HepG2 (cell line): ENCODE measurements around the gene ACOT9. TPM values are rescaled to one million over a fixed set of nuclear protein-coding genes. Genes with fewer than 3 reads are reported as not detected.

ENCODE experiments used
- ARNT2 ChIP-seq: sonication (generic); formaldehyde crosslinking; IDR thresholded peaks from 2 replicates; pipeline ENCODE4 v1.8.0; 2022; ENCODE audit warnings: mild to moderate bottlenecking, low read depth, missing genetic modification reagents, moderate library complexity
- ATF1 ChIP-seq: IDR thresholded peaks from 2 replicates; pipeline ENCODE4 v1.6.1; 2016; ENCODE audit warnings: mild to moderate bottlenecking, control low read depth
- CHCHD3 ChIP-seq: sonication (generic); formaldehyde crosslinking; IDR thresholded peaks from 2 replicates; pipeline ENCODE4 v1.8.0; 2022; ENCODE audit warnings: mild to moderate bottlenecking, missing genetic modification reagents, moderate library complexity
- CREB3 ChIP-seq: sonication (generic); formaldehyde crosslinking; IDR thresholded peaks from 2 replicates; pipeline ENCODE4 v1.5.0; 2020; ENCODE audit warnings: missing genetic modification reagents
- CTCF ChIP-seq: sonication (generic); formaldehyde crosslinking; IDR thresholded peaks from 2 replicates; pipeline ENCODE4 v1.5.0; 2020; ENCODE audit warnings: mild to moderate bottlenecking, missing genetic modification reagents, moderate library complexity
- DMAP1 ChIP-seq: IDR thresholded peaks from 2 replicates; pipeline ENCODE4 v1.6.1; 2016
- FOXO1 ChIP-seq: sonication (generic); formaldehyde crosslinking; IDR thresholded peaks from 2 replicates; pipeline ENCODE4 v1.4.0; 2020; ENCODE audit warnings: missing genetic modification reagents
- GTF2F1 ChIP-seq: fragments of 150-350 bp; IDR thresholded peaks from 2 replicates; pipeline ENCODE4 v1.6.1; 2014; ENCODE audit warnings: low read length
- HNF1A ChIP-seq, 2 experiments: sonication (generic) in 1 of 2; formaldehyde crosslinking in 1 of 2; IDR thresholded peaks; 2 replicates each; pipeline versions ENCODE4 v1.4.0 to v1.6.1; 2016 to 2020; ENCODE audit warnings: borderline replicate concordance in 1 of 2, low read depth in 1 of 2, mild to moderate bottlenecking in 1 of 2, missing genetic modification reagents in 1 of 2
- KDM2A ChIP-seq: sonication (generic); formaldehyde crosslinking; IDR thresholded peaks from 2 replicates; pipeline ENCODE4 v1.4.0; 2020; ENCODE audit warnings: low read depth, missing genetic modification reagents, borderline replicate concordance
- MATR3 ChIP-seq: sonication (generic); formaldehyde crosslinking; IDR thresholded peaks from 2 replicates; pipeline ENCODE4 v1.4.0; 2020; ENCODE audit warnings: missing genetic modification reagents
- MEIS2 ChIP-seq: sonication (generic); formaldehyde crosslinking; IDR thresholded peaks from 2 replicates; pipeline ENCODE4 v1.9.0; 2021; ENCODE audit warnings: mild to moderate bottlenecking, missing genetic modification reagents
- PCBP2 ChIP-seq: fragments of 200-400 bp; formaldehyde crosslinking; optimal IDR thresholded peaks from 2 replicates; pipeline ENCODE3; 2018; ENCODE audit warnings: low read length, low read depth; ENCODE audit not compliant: poor library complexity, severe bottlenecking
- RELA ChIP-seq: sonication (generic); formaldehyde crosslinking; IDR thresholded peaks from 2 replicates; pipeline ENCODE4 v1.4.0; 2020; ENCODE audit warnings: missing genetic modification reagents
- SYNCRIP ChIP-seq: fragments of 200-400 bp; formaldehyde crosslinking; IDR thresholded peaks from 2 replicates; pipeline ENCODE4 v1.6.1; 2018; ENCODE audit warnings: mild to moderate bottlenecking, low read depth, low read length; ENCODE audit not compliant: insufficient read depth
- TFDP2 ChIP-seq: sonication (generic); formaldehyde crosslinking; IDR thresholded peaks from 2 replicates; pipeline ENCODE4 v1.4.0; 2020; ENCODE audit warnings: missing genetic modification reagents
- ZNF766 ChIP-seq: sonication (generic); formaldehyde crosslinking; IDR thresholded peaks from 2 replicates; pipeline ENCODE4 v1.5.0; 2020; ENCODE audit warnings: missing genetic modification reagents, borderline replicate concordance
- ZNF770 ChIP-seq: sonication (generic); formaldehyde crosslinking; IDR thresholded peaks from 2 replicates; pipeline ENCODE4 v1.5.0; 2020; ENCODE audit warnings: mild to moderate bottlenecking, missing genetic modification reagents
- ZSCAN22 ChIP-seq: sonication (generic); formaldehyde crosslinking; IDR thresholded peaks from 2 replicates; pipeline ENCODE4 v1.4.0; 2020; ENCODE audit warnings: mild to moderate bottlenecking, missing genetic modification reagents
- polyA plus RNA-seq, 8 experiments: library from polyadenylated mRNA; depleted of rRNA in 3 of 8; stranded (reverse) in 7 of 8; unstranded in 1 of 8; fragments of >200 nt; fragmentation: Illumina TruSeq in 4 of 8; extraction: Trizol in 4 of 8; gene quantifications; 2 replicates each; pipeline versions ENCODE4 v1.2.1 to v1.2.3, GENCODE V29; 2011 to 2016; ENCODE audit warnings: low read depth in 4 of 8, missing spikeins in 1 of 8, mixed read lengths in 1 of 8; ENCODE audit not compliant: insufficient read depth in 1 of 8
- total RNA-seq, 5 experiments: library from RNA; depleted of rRNA; stranded (reverse); fragments of >200 nt; fragmentation: Illumina TruSeq; extraction: Trizol; gene quantifications; 2 replicates each; pipeline ENCODE4 v1.2.3, GENCODE V29; 2016; ENCODE audit warnings: low read depth in 1 of 5

ACOT9 gene
- total and polyA plus RNA-seq, 2 of the 13 experiments (the other 11 are each of a cell fraction or from before 2014, with no cell fraction given): 33.3 to 36.9 TPM

GRCh38 chrX:23782863-23783588 is 40.0 kb upstream of the ACOT9 start, which contains the start of gene SAT1 (continued):
- TF ChIP-seq HNF1A (IDR thresholded peaks at IDR 0.05; ENCODE audit: low read depth): no peak
- TF ChIP-seq HNF1A (CRISPR knock-in tag; IDR thresholded peaks at IDR 0.05; ENCODE audit: borderline replicate concordance): no peak
- no peak; the same call in 1 of the 2 replicates for TF ChIP-seq RELA (CRISPR knock-in tag)
- TF ChIP-seq MEIS2 (CRISPR knock-in tag): no peak
- peak; percentile 76 for TF ChIP-seq ATF1 (CRISPR knock-in tag)
- 0 out of 2 replicates have a peak, but pooled peaks have one; percentile 16 for TF ChIP-seq TFDP2
- peak; percentile 65 for TF ChIP-seq ZNF770 (CRISPR knock-in tag)
- TF ChIP-seq GTF2F1: 0 out of 2 replicates have a peak, but pooled peaks have one; percentile 50
- peak; percentile 64; the same call in 1 of the 2 replicates for TF ChIP-seq ARNT2 (CRISPR knock-in tag)
- TF ChIP-seq SYNCRIP: no peak
- peak; percentile 50 for TF ChIP-seq KDM2A (CRISPR knock-in tag)
- no peak for TF ChIP-seq CHCHD3 (CRISPR knock-in tag)
- TF ChIP-seq CREB3 (CRISPR knock-in tag): no peak
- TF ChIP-seq MATR3 (CRISPR knock-in tag): no peak
- TF ChIP-seq ZNF766 (CRISPR knock-in tag): no peak
- TF ChIP-seq PCBP2: no peak
- peak; percentile 58 for TF ChIP-seq FOXO1 (CRISPR knock-in tag)
- 0 out of 2 replicates have a peak, but pooled peaks have one; percentile 22 for TF ChIP-seq DMAP1 (CRISPR knock-in tag)
- peak; percentile 84 for TF ChIP-seq CTCF (CRISPR knock-in tag)
- TF ChIP-seq ZSCAN22 (CRISPR knock-in tag): no peak
